ENCODE measurements around the gene APC.
"Not testable (repeated sequence)": the region's sequence is repeated elsewhere in the genome, so short reads cannot be mapped to it uniquely, and the experiment has no call there.

Gene APC

DNA sequence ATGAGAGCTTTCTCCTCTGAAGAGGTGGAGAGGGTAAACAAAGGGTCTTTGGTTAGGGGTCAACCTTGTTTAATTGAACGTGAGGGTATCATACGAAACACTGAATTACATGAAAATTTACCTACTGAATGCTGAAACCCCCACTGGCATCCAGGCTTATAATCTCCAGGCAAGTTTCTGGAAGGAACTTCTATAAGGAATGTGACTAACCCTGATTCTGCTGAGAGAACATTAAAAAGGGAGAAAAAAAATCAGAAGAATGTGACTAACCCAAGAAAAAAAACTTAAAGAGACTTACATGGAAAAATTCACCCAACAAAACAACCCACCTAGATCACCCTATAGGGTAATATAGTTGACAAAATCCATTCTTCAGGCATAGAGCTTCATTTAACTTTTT lies 55.5 kb downstream of the APC start:
- DNase-seq, result no peak

DNA sequence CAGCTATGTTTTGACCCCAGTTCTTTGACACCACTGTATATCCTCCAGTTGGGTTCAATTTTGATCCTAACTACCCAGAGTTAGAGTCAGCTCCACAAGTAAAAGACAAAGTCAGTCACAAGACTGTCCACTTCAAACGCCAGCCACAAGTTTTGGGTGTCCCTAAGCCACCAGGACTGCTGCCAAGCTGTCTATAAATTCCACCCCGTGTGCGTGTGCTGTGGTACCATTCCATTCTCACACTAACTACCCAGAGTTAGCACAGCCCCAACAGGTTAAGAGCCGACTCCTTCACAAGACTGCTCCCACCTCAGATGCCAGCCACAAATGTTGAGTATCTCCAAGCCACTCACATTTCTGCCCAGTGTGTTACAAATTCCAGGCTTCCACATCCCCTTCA lies 56.7 kb downstream of the APC start:
- no peak for DNase-seq

DNA sequence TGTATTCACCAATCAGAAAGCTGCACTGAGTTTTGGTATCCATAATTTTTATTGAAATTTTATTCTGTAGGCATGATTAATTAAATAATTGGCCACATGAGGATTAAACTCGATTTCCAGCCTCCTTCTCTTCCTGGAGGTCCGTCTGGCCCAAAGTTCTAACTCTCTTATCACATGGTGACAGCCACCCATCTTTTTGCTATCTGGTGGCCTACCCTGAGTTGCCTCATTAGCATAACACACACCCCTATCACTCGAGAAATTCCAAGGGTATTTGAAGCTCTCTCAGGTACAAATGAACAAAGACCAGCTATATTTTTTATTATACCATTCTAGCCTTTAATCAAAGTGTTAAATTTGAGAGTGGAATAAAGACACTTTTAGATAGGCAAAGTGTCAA lies 57.7 kb downstream of the APC start:
- DNase-seq, result no peak

DNA sequence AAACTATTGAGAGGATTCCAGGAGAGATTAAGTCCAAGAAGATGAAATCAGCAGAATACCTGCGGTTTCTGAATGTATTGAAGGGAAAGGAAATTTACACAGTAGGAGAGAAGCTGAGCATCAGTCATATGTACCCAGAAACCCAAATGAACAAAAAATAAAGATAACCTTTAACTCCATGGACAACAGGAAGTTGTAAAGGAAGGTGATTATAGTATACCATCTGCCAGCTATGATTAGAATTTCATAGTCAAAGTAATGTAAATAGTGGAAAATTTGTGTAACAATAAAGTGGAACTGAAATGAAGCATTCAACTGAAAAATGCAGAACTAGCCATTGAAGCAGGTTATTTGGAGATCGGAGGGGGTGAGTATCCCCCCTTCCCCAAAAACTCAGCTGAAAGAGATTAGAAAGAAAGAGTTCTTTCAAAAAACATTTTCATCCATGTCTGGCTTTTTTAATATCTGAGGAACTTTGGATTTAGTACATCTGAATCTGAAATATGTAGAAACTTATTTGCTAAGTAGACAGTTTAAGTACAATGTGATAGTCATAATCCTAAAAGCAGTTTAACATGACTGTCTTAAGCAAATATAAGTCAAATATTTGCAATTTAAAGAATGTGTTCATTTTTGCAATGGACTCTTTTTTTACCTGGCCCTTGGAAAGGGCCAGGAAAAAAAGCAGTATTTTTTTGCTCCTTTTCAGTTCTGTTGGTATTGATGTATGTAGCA lies 58.4 kb downstream of the APC start:
- DNase-seq, result no peak

DNA sequence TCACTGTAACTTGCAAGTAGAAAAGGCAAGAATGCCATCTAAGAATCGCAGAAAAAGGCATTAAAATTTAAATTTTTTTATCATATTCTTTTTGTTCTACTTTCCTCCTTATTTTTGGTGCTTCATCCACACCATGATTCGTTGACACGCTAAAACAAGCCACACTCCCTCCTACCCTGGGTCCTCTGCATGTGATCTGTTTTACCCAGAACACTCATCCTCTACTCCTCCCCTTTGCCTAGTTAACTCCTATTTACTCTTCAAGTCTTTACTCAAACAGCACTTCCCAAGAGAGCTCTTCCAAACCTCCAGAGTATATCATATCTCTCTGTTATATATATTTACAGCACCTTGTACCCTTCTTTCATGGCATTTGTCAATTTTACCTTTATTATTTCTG lies 62.0 kb downstream of the APC start:
- DNase-seq, result no peak

DNA sequence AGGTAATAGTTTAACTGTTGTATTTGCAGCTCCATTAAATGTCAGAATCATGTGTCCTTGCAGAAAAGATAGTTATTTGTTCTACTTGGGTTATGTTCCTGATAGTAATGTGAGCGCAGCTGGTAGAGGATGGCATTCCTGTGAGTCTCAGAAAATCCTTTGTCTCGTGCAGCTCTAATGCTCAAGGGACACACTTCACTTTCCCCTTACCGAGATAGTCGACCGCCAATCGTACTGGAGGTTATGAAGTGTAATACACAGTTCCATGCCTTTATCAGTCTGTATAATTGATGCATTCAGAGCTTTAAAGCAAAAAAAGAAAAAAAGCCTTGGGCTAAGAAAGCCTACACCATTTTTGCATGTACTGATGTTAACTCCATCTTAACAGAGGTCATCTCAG lies 63.2 kb downstream of the APC start:
- DNase-seq, result no peak

DNA sequence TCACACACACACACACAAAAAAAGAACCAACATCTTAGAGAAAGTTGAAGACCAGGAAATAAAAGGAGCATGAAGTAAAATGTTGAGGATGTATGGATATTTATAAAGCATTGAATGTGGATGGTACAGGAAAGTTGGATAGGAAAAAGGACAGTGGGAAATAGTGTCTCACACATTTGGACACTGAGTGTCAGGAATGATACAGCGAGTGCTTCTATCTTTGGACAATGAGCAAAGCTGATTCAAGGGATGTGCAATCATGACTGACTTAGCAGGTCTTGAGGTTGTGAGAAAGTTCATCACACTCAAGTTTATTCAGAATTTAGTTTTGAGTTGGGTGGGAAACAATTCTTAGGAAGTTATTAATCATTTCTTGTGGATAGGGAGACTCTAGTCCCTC lies 73.3 kb downstream of the APC start:
- DNase-seq, result no peak

DNA sequence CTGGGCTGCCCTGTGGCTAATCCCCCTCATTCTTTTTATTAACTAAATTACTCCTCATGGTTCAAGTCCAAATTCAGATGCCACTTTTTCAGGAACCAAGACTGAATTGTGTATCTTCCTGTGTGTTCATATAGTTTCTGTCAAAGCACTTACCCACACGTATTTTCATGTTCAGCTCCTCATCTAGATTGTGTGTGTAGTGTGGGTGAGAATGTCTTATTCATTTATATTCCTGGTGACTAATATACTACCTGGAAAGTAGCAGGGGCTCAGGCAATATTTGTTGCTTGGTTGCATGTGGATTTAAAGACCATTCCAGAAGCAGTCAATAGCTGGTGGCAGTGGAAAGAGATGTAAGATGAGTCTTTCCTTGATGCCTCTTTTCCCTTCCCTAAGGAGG lies 74.9 kb downstream of the APC start:
- no peak for DNase-seq

DNA sequence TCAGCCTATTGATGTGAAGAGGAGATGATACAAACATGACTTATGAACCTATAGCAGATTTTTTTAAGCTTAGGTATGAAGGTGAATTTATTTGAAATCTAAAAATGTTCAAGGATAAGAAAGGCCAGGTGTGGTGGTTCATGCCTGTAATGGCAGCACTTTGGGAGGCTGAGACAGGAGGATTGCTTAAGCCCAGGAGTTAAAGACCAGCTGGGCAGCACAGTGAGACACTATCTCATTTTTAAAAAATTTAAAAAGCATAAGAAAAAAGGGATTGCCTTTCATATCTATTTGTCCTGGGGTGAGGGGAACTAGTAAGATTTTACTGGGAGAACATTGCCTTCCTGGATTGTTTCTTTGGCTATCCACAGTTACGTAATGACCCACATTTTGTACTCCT lies 82.6 kb downstream of the APC start:
- DNase-seq, result no peak

DNA sequence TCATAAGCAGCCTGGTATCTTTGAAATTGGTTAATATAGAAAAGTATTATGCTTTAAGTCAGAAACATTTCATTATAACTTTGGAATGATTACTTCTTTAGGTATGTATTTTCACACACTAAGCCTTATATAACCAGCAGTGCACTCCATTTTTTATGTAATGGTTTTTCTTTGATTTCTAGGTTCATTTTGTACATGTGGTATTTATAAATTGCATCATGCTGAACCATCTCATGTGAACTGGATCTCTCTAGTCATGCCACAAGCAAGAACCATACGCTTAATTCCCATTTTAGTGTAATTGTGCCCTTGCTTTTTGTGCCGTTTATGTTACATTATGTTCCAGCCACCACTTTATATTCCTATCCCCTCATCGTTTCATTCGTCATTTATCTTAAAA lies 84.8 kb downstream of the APC start:
- DNase-seq, result no peak

DNA sequence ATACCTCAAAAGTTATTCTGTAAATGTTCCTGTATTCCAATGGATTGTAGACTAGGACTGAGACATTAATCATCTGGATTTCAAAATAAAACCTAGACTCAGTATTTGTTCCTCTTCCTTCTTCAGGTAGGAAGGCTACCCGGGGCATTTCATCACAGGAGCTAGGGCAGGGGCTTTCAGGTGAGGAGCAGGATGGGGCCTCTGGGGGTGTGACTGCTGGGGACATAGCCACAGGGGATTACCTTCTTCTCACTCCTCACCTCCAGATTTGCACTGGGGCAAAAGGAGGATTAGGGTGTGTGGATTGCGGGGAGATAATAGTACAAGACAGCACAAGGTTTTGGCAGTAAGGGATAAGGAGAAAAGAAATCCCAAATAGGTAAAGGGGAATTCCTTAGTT lies 85.5 kb downstream of the APC start:
- no peak for DNase-seq

DNA sequence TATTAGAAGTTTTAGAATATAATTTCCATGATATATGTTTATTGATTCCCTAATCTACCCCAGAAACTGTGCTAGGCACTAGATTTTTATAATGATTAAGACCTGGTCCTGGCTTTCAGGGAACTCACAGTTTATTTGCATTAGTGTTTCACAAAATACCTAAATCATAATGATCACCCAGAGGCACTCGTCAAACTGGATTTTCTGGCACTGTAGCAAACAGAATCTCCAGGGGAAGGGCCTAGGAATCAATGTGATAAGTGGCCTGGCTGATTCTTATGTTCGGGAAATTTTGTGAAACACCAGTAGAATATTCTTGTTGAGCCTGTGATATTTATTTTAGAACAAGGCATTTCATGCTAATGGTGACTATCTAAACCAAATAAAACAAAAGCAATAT lies 86.0 kb downstream of the APC start:
- DNase-seq, result no peak

DNA sequence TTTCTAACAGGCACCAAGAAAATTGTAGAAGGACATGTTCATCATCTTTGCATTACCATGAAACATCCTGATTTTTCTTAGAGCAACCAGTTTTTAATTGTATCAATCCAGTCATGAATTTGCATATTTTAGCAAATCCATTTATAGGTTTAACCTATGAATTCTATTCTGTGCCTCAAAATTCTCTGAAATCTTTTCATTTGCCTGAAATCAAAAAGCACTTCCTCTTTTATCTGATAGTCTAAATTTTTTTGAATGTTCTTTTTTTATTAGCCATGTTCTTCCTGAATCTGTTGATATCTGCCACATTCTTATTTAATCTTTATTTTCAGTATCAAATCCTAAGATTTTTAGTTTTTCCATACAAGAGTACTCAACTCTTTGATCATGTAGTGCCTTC lies 86.5 kb downstream of the APC start:
- no peak for DNase-seq

DNA sequence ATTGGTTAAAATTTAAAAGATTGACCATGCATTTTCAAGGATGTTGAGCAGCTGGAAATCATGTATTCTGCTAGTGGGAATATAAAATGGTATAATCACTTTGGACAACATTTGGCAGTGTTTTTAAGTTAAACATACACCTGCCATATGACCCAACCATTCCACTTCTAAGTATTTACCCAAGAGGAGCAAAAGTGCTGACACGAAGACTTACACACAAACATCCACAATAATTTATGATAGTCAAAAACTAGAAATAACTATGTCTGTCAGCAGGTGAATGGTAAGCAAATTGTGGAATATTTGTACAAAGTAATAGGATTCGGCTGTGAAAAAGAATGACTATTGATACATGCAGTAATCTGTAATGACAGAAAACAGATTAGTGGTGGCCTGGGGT lies 92.7 kb downstream of the APC start:
- DNase-seq, result no peak

DNA sequence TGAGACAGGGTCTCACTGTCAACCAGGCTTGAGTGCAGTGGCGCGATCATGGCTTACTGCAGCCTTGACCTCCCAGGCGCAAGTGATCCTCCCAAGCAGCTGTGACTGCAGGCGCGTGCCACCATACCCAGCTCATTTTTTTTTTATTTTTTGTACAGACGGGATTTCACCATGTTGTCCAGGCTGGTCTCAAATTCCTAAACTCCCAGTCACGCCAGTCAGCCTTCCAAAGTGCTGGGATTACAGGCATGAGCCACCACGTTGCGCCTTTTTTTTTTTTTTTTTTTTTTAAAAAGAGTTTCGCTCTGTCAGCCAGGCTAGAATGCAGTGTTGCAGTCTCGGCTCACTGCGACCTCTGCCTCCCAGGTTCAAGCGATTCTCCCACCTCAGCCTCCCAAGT lies 96.3 kb downstream of the APC start:
- no peak for DNase-seq

DNA sequence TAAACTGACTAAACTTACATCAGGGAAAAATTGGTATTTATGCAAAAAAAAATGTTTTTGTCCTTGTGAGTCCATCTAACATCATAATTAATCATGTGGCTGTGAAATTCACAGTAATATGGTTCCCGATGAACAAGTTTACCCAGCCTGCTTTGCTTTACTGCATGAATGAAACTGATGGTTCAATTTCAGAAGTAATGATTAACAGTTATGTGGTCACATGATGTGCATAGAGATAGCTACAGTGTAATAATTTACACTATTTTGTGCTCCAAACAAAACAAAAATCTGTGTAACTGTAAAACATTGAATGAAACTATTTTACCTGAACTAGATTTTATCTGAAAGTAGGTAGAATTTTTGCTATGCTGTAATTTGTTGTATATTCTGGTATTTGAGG lies 106.8 kb downstream of the APC start:
- no peak for DNase-seq

DNA sequence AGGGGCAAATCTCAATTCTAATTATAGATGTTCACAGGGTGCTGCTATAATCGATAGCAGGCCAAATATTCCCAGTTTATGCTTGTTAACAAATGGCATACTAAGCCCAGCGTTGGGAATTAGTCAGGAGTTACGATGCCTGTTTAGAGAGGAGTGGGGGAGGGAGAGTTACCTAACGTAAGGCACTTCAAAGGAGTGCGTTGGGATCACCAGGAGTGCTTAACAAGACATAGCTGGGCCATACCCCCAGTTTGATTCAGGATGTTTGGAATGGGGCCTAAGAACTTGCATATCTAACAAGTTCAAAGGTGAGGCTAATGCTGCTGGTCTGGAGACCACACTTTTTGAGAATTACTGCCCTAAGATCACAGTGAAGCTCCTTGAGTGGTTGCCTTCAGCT lies 108.9 kb downstream of the APC start:
- no peak for DNase-seq

DNA sequence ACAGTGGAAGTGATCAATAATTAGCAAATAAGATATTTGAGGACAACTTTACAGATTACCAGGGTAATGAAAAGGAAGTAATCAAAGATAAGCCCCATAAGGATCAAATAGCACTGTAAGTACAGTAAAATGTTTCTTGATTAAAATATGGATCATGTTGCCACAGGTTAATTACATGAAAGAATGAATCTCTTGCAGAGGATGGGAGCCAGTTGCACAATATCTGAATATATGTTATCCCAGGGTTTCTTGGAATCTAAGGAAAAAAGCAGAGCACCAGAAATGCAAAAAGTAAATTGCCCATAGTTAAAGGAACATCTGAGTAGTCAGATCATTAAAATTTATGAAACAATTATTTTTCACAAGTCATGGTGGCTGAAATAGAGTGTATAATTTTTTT lies 109.6 kb downstream of the APC start:
- DNase-seq, result no peak

DNA sequence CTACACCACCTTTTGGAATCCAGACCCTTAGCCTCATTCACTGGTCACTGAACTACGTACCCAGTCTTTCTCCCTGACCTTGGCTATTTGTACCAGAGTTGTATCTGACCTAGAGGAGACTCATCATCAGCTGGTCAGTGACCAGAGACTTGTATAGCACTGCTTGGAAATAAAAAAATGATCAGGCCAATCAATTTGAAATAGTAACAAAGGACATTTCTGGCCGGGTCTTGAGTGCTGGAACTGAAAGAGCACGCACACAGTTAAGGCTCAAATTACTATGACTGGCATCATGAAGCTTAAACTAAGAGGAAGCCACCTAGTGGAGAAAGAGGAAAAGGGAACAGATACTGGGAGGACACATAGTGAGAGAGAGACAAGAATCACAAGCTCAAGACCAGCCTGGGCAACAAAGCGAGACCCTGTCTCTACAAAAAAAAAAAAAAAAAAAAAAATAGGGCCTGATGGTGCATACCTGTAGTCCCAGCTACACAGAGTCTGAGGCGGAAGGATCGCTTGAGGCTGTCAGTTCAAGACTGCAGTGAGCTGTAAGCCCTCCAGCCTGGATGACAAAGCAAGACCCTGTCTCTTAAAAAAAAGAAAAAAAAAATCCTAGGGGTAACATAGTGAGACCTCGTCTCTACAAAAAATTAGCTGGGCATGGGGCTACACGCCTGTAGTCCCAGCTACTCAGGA lies 110.6 kb downstream of the APC start:
- DNase-seq, result peak; percentile 49

DNA sequence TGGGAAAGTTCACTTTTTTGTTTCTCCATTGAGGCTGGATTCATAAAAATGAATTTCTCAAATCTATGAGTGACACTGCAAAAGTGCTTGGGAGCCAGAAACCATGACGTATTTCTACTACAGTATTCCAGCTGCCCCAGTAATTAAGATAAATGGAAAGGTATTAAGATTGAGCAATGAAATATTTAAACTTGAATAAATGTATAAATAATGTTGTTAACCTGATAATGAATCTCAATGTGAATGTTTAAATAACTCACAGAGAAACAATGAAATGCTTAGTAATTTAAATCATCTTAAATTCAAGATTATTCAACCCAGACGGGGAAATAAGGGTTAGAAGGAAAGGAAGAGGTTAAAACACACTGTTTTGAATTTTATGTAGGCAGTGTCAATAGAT lies 112.2 kb downstream of the APC start:
- no peak for DNase-seq

DNA sequence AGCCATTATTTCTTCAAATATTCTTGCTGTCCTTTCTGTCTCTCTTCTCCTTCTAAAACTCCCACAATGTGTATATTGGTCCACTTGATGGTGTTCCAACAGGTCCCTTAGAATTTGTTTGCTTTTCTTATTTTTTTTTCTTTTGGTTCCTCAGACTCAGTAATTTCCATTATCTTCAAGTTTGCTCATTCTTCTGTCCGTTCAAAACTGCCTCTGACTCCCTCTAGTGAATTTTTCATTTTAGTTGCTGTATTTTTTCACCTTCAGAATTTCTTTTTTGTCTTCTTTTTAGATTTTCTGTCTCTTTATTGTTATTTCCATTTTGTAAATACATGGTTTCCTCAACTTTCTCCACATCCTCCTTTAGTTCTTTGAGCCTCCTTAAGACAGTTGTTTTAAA lies 117.0 kb downstream of the APC start:
- DNase-seq, result no peak

DNA sequence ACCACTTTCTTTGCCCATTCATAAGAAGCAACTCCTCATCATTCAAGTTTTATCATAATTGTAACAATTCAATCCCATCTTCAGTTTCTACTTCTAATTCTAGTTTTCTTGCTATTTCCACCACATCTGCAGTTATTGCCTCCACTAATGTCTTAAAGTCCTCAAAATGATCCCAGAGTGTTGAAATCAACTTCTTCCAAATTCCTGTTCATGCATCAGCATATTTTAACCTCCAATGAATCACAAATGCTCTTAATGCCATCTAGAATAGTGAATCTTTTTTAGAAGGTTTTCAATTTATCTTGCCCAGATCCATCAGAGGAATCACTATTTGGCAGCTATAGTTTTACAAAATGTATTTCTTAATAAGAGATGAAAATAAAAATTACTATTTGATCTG lies 120.2 kb downstream of the APC start:
- no peak for DNase-seq

DNA sequence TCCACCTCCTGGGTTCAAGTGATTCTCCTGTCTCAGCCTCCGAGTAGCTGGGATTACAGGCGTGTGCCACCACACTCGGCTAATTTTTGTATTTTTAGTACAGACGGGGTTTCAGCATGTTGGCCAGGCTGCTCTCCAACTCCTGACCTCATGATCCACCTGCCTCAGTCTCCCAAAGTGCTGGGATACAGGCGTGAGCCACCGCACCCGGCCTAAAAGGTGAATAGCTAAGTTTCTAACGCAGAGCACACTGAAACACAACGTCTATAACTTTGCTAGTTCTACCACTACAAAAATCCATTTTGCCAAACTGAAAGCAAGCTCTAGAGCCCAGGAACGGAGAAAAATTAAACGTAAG lies 122.9 kb downstream of the APC start:
- not testable (repeated sequence) for DNase-seq

DNA sequence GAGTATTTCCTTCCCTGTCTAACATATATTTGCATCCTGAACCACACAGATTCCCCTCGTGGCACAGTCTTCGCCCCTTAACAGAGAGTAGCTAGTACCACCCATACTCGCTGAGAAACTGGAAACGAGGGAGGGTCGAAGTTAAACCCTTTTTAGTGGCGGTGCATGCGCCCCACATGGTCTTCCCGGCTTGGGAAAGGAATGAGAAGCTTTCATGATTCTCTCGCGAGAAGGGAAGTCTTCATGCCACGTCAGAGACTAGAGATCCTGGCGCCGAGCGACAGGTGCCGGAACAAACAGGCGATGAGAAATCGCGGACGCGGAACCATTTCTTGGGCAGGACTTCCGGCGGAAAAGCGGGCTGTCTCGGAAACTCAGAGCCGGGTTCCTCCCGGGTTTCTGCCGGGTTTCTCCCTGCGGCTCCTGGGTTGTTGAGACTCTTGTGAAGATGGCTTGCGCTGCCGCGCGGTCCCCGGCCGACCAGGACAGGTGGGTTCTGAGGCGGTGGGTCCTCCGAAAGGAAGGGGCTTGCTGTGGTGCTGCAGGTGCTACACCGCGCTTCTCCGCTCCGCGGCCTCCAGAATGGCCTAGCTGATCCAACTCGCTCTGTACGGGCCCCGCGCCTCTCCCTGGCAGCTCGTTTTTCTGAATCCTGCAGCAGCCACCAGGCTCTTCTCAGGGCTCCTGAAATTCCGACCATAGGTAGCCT lies 123.4 kb downstream of the APC start, which contains the start of gene SRP19:
TSS of gene SRP19 (plus strand) at position 359 of the 709 bp plus-strand sequence. CDS start at position 449, 90 bp downstream.
- peak; percentile 97 for DNase-seq

DNA sequence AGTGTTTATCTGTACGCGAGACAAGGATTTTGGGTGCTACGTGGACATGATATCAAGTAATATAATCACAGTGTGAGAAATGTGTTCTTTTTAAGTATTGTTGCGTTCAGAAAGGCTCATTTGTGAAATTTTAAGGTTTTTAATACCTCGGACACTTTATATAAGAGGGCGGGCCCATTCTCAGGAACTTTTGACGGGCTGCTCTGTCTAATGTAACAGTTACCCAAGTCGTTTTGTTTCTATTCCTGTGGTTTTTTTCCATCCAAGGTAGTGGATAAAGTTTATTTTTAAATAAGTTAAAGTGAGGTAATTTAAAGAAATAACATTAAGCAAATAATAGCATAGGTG lies 123.9 kb downstream of the APC start:
- DNase-seq, result no peak
